ENCODE results near the gene TMEM209.
"Not testable (repeated sequence)": the region's sequence is repeated elsewhere in the genome, so short reads cannot be mapped to it uniquely, and the experiment has no call there.

TMEM209 gene

GRCh38 chr7:130205084-130205947 is at the start of gene TMEM209:
TSS of gene TMEM209 (minus strand) at chr7:130205406. CDS start at chr7:130205375, 31 bp downstream.
- peak; percentile 96 for DNase-seq (ENCODE audit: low spot score)

GRCh38 chr7:130254555-130254954 is 49.3 kb upstream of the TMEM209 start:
- no peak for DNase-seq (ENCODE audit: low spot score)

- DNase-seq (ENCODE audit: low spot score) = not testable (repeated sequence)
These were observed 44.4 kb upstream of the TMEM209 start for GRCh38 chr7:130249626-130250025.

GRCh38 chr7:130248842-130249241 is 43.6 kb upstream of the TMEM209 start:
- not testable (repeated sequence) for DNase-seq (ENCODE audit: low spot score)

GRCh38 chr7:130246491-130246890 is 41.3 kb upstream of the TMEM209 start:
- DNase-seq (ENCODE audit: low spot score) = not testable (repeated sequence)

- not testable (repeated sequence) for DNase-seq (ENCODE audit: low spot score)
These were observed 38.3 kb upstream of the TMEM209 start for GRCh38 chr7:130243486-130243885.

GRCh38 chr7:130242198-130243014 is 37.2 kb upstream of the TMEM209 start:
- DNase-seq (ENCODE audit: low spot score) = peak; percentile 70

GRCh38 chr7:130240240-130240639 is 35.0 kb upstream of the TMEM209 start:
- no peak for DNase-seq (ENCODE audit: low spot score)

- DNase-seq (ENCODE audit: low spot score) = not testable (repeated sequence)
These were observed 31.2 kb upstream of the TMEM209 start for GRCh38 chr7:130236361-130236760.

GRCh38 chr7:130234078-130234477 is 28.9 kb upstream of the TMEM209 start:
- DNase-seq (ENCODE audit: low spot score) = no peak

GRCh38 chr7:130232209-130232608 is 27.0 kb upstream of the TMEM209 start:
- DNase-seq (ENCODE audit: low spot score) = no peak

GRCh38 chr7:130231792-130232191 is 26.6 kb upstream of the TMEM209 start:
- DNase-seq (ENCODE audit: low spot score) = no peak

GRCh38 chr7:130229981-130230380 is 24.8 kb upstream of the TMEM209 start:
- DNase-seq (ENCODE audit: low spot score) = not testable (repeated sequence)

GRCh38 chr7:130228840-130229502 is 23.8 kb upstream of the TMEM209 start:
- DNase-seq (ENCODE audit: low spot score) = no peak

- DNase-seq (ENCODE audit: low spot score) = no peak
These were observed 22.8 kb upstream of the TMEM209 start for GRCh38 chr7:130227883-130228575.

- no peak for DNase-seq (ENCODE audit: low spot score)
These were observed 21.1 kb upstream of the TMEM209 start for GRCh38 chr7:130226333-130226732.

- DNase-seq (ENCODE audit: low spot score) = not testable (repeated sequence)
These were observed 19.7 kb upstream of the TMEM209 start for GRCh38 chr7:130224923-130225322.

GRCh38 chr7:130224210-130224609 is 19.0 kb upstream of the TMEM209 start:
- DNase-seq (ENCODE audit: low spot score) = no peak

GRCh38 chr7:130223646-130224045 is 18.4 kb upstream of the TMEM209 start:
- no peak for DNase-seq (ENCODE audit: low spot score)

- DNase-seq (ENCODE audit: low spot score) = no peak
These were observed 16.5 kb upstream of the TMEM209 start for GRCh38 chr7:130221746-130222145.

GRCh38 chr7:130219871-130220270 is 14.7 kb upstream of the TMEM209 start:
- DNase-seq (ENCODE audit: low spot score) = no peak
